ENCODE results near the gene C15orf62. TPM values are rescaled to one million over a fixed set of nuclear protein-coding genes. Genes with fewer than 3 reads are reported as not detected.

The C15orf62 gene
- total RNA-seq, 2 experiments from 2014 or later: 0.45 to 0.82 TPM

GRCh38 chr15:40744815-40745152 is 25.0 kb upstream of the C15orf62 start:
- H3K4me1 Mint-ChIP-seq: peaks cover 52% of the 10 kb centered on the region
- peaks cover 33% of the 10 kb centered on the region for H3K36me3 Mint-ChIP-seq
- H3K4me3 Mint-ChIP-seq: no peak overlapping the region

GRCh38 chr15:40746916-40747418 is 22.8 kb upstream of the C15orf62 start:
- no peak for ATAC-seq
- CTCF ChIA-PET: interaction anchor here (0.6 to 4.1 kb wide), 3 partner anchors 35 to 139 kb away, joined by 3 to 23 read pairs (median 3); partner anchors contain the start of gene RAD51
- Mint-ChIP-seq H3K27ac (peak overlapping the region; percentile 6), H3K4me1 (peaks cover 50% of the 10 kb centered on the region), H3K4me3 (no peak overlapping the region), H3K9me3 (ENCODE audit: low read depth) (no peaks in the 10 kb centered on the region), H3K27me3 (no peaks in the 10 kb centered on the region), H3K36me3 (peaks cover 30% of the 10 kb centered on the region)
- DNase-seq: no peak

More at GRCh38 chr15:40744815-40745152, 25.0 kb upstream of the C15orf62 start:
- Mint-ChIP-seq H3K27ac (peak overlapping the region; percentile 97), H3K27me3 (no peaks in the 10 kb centered on the region), H3K9me3 (ENCODE audit: low read depth) (no peaks in the 10 kb centered on the region)
- CTCF ChIA-PET: interaction anchor here (0.8 to 4.1 kb wide), 12 partner anchors 8 to 147 kb away, joined by 3 to 23 read pairs (median 6); partner anchors contain the start of gene GCHFR
- ATAC-seq: no peak
- no peak for DNase-seq

- Mint-ChIP-seq H3K4me3 (no peak overlapping the region), H3K27ac (peak overlapping the region; percentile 25), H3K4me1 (peaks cover 51% of the 10 kb centered on the region), H3K9me3 (ENCODE audit: low read depth) (no peaks in the 10 kb centered on the region), H3K27me3 (no peaks in the 10 kb centered on the region), H3K36me3 (peaks cover 24% of the 10 kb centered on the region)
- ATAC-seq (no peak), DNase-seq (no peak)
- CTCF ChIA-PET: interaction anchor here (1.3 kb wide), 1 partner anchor 53 kb away, joined by 3 read pairs; the partner anchor contains the start of gene RAD51
These were observed 21.8 kb upstream of the C15orf62 start for GRCh38 chr15:40747685-40748631.

- DNase-seq: no peak
- H3K36me3 Mint-ChIP-seq: peaks cover 21% of the 10 kb centered on the region
- no peak overlapping the region for H3K4me3 Mint-ChIP-seq
- no peaks in the 10 kb centered on the region for H3K9me3 Mint-ChIP-seq (ENCODE audit: low read depth)
- no peaks in the 10 kb centered on the region for H3K27me3 Mint-ChIP-seq
- H3K27ac Mint-ChIP-seq: peak overlapping the region; percentile 42
- CTCF ChIA-PET: interaction anchor here (2.3 kb wide), 1 partner anchor 33 kb away, joined by 7 read pairs; no protein-coding TSS in a partner anchor
- ATAC-seq: no peak
- H3K4me1 Mint-ChIP-seq: peaks cover 50% of the 10 kb centered on the region
These were observed 20.6 kb upstream of the C15orf62 start for GRCh38 chr15:40749151-40749630.

- Mint-ChIP-seq H3K9me3 (ENCODE audit: low read depth) (no peaks in the 10 kb centered on the region), H3K36me3 (peaks cover 13% of the 10 kb centered on the region), H3K27ac (no peak overlapping the region), H3K4me1 (peaks cover 38% of the 10 kb centered on the region), H3K4me3 (no peak overlapping the region), H3K27me3 (no peaks in the 10 kb centered on the region)
- CTCF ChIA-PET: interaction anchor here (2.1 to 2.4 kb wide), 3 partner anchors 13 to 32 kb away, joined by 5 to 7 read pairs (median 7); partner anchors contain the start of gene GCHFR
- ATAC-seq: no peak
- no peak for DNase-seq
These were observed 18.9 kb upstream of the C15orf62 start for GRCh38 chr15:40750885-40751284.

- no peak overlapping the region for H3K4me3 Mint-ChIP-seq
- CTCF ChIA-PET: interaction anchor here (0.8 to 2.6 kb wide), 5 partner anchors 8 to 31 kb away, joined by 3 to 21 read pairs (median 7); partner anchors contain the start of gene GCHFR
- H3K27me3 Mint-ChIP-seq: no peaks in the 10 kb centered on the region
- H3K36me3 Mint-ChIP-seq: peaks cover 13% of the 10 kb centered on the region
- no peaks in the 10 kb centered on the region for H3K9me3 Mint-ChIP-seq (ENCODE audit: low read depth)
- peaks cover 33% of the 10 kb centered on the region for H3K4me1 Mint-ChIP-seq
- ATAC-seq (no peak), DNase-seq (no peak)
- no peak overlapping the region for H3K27ac Mint-ChIP-seq
These were observed 18.0 kb upstream of the C15orf62 start for GRCh38 chr15:40751745-40752144.

GRCh38 chr15:40754574-40754882 is 15.3 kb upstream of the C15orf62 start:
- ATAC-seq: peak; percentile 21
- CTCF ChIA-PET: interaction anchor here (1.2 to 2.6 kb wide), 3 partner anchors 10 to 28 kb away, joined by 5 to 21 read pairs (median 5); partner anchors contain the start of gene GCHFR
- peaks cover 26% of the 10 kb centered on the region for H3K4me1 Mint-ChIP-seq
- no peaks in the 10 kb centered on the region for H3K9me3 Mint-ChIP-seq (ENCODE audit: low read depth)
- peak overlapping the region; percentile 99 for H3K27ac Mint-ChIP-seq
- H3K36me3 Mint-ChIP-seq: peaks cover 10% of the 10 kb centered on the region
- peak; percentile 58 for DNase-seq
- H3K27me3 Mint-ChIP-seq: no peaks in the 10 kb centered on the region
- H3K4me3 Mint-ChIP-seq: peak overlapping the region; percentile 88

- peaks cover 10% of the 10 kb centered on the region for H3K36me3 Mint-ChIP-seq
- H3K9me3 Mint-ChIP-seq (ENCODE audit: low read depth): no peaks in the 10 kb centered on the region
- H3K4me1 Mint-ChIP-seq: peaks cover 26% of the 10 kb centered on the region
- CTCF ChIA-PET: interaction anchor here (1.2 to 1.3 kb wide), 2 partner anchors 9 to 27 kb away, joined by 5 read pairs; partner anchors contain the start of gene GCHFR
- H3K4me3 Mint-ChIP-seq: peak within 1 kb of the TSS; percentile 88
- peak; percentile 94 for DNase-seq
- H3K27me3 Mint-ChIP-seq: no peaks in the 10 kb centered on the region
- H3K27ac Mint-ChIP-seq: peak within 1 kb of the TSS; percentile 99
- ATAC-seq: peak; percentile 87
These were observed 14.6 kb upstream of the C15orf62 start, which contains the start of gene RMDN3 for GRCh38 chr15:40754883-40755811. RMDN3 (minus strand) TSS chr15:40755254; CDS start chr15:40754783, 471 bp downstream.

GRCh38 chr15:40755812-40756208 is 14.0 kb upstream of the C15orf62 start:
- Mint-ChIP-seq H3K36me3 (peaks cover 10% of the 10 kb centered on the region), H3K4me1 (peaks cover 28% of the 10 kb centered on the region), H3K4me3 (peak overlapping the region; percentile 88), H3K27me3 (no peaks in the 10 kb centered on the region), H3K27ac (peak overlapping the region; percentile 99), H3K9me3 (ENCODE audit: low read depth) (no peaks in the 10 kb centered on the region)
- no peak for ATAC-seq
- CTCF ChIA-PET: interaction anchor here (1.4 kb wide), 1 partner anchor 9 kb away, joined by 4 read pairs; no protein-coding TSS in a partner anchor
- DNase-seq: no peak

GRCh38 chr15:40756938-40757337 is 12.8 kb upstream of the C15orf62 start:
- H3K4me1 Mint-ChIP-seq: peaks cover 27% of the 10 kb centered on the region
- CTCF ChIA-PET: interaction anchor here (0.8 to 1.4 kb wide), 2 partner anchors 8 to 26 kb away, joined by 3 to 4 read pairs; no protein-coding TSS in a partner anchor
- peaks cover 2% of the 10 kb centered on the region for H3K36me3 Mint-ChIP-seq
- DNase-seq (no peak), ATAC-seq (no peak)
- H3K27ac Mint-ChIP-seq: peak overlapping the region; percentile 16
- no peaks in the 10 kb centered on the region for H3K27me3 Mint-ChIP-seq
- H3K9me3 Mint-ChIP-seq (ENCODE audit: low read depth): no peaks in the 10 kb centered on the region
- no peak overlapping the region for H3K4me3 Mint-ChIP-seq

GRCh38 chr15:40759961-40760360 is 9.8 kb upstream of the C15orf62 start:
- no peaks in the 10 kb centered on the region for H3K27me3 Mint-ChIP-seq
- H3K4me3 Mint-ChIP-seq: no peak overlapping the region
- no peak for DNase-seq
- CTCF ChIA-PET: interaction anchor here (0.7 to 1.4 kb wide), 2 partner anchors 10 to 16 kb away, joined by 3 to 5 read pairs; partner anchors contain the start of gene C15orf62
- no peak overlapping the region for H3K27ac Mint-ChIP-seq
- H3K9me3 Mint-ChIP-seq (ENCODE audit: low read depth): no peaks in the 10 kb centered on the region
- peaks cover 22% of the 10 kb centered on the region for H3K4me1 Mint-ChIP-seq
- no peak for ATAC-seq
- H3K36me3 Mint-ChIP-seq: no peaks in the 10 kb centered on the region

Measured in activated CD8-positive, alpha-beta memory T cell treated with anti-CD3 and anti-CD28 coated beads, Interleukin-2, amount 10 ng/mL, durations not matched to agents 7 days and 5 days (primary cell).